Inferior parietal cortex (tissue), 1 donor: Measurements from ENCODE around the gene PDP2.
A peak's percentile ranks its signal among the peaks of the same experiment; 100 is the strongest.
"Not testable (repeated sequence)": the region's sequence is repeated elsewhere in the genome, so short reads cannot be mapped to it uniquely, and the experiment has no call there.

Experiments used
- DNase-seq: peaks from one replicate; pipeline ENCODE4 v3.0.0-alpha.2; 2016; ENCODE audit errors: extremely low spot score

The PDP2 gene

DNA sequence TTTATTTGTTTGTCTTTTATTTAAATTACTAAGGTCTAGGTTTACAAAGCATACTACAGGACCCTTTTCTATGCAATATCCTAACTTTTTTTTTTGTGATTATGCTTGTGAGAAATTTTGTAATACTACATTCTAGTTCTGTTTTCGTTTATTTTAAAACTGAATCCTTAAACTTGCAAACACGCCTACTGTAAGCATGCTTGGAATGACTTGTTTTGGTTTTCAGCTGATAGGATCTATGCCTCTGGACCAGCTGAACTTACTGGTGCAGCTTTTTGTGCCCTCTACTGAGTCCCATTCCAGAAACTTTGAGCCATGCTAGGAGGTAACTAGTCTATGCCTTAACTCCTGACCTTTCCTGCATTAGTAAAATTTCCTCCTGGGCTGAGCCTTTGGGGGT, 6.0 kb downstream of the PDP2 start:
- DNase-seq, result no peak

DNA sequence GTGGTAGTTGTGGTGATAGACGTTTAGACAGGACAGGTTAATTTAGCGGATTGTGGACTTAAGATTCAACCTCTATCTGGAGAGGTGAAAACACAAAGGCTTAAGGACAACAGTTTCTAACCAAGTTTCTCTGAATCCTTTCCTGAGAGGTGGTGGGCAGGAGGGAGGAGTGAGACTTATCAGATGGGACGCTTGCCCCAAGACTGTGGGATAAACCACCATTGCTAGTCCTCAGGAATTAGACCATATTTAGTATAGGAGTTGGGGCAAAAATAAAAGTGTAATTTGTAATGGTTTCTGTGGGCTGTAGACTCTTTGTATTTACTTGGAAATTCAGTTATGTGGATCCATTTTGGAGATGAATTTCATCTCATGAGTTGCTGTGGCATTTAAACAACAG, 6.6 kb downstream of the PDP2 start:
- DNase-seq, result no peak

DNA sequence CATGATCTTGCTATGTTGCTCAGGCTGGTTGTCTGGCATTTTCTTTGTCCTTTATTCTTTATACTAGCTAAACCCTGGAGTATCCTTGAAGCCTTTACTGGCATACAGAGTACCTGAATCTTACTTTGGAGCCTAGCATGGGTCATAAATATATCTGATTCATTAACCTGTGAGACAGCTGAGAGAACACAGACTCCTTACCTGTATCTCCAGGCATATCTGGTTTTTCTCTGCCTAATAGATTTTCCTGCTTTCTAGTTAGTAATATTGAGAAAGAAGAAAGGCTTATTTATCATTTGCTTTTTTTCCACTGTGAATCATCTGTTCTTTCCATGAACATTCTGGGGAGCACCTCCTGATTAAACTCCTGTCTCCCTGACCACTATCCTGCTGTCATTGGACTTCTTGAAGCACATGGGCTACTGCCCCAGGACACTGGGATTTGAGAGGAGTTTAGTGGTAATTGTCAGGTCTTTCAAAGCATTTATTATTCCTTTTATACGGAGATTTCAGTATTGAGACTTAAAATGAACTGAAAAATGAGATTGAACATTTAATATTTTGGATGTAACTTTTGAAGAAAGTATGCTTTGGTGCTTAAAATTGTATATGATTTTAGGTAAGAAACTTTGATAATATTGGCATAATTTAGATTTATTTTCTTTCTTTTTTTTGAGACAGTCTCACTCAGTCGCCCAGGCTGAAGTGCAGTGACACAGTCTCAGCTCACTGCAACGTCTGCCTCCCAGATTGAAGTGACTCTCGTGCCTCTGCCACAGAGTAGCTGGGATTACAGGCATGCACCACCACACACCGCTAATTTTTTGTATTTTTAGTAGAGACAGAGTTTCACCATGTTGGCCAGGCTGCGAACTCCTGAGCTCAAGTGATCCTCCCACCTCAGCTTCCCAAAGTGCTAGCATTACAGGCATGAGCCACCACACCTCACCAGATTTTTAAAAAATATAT, 8.6 kb downstream of the PDP2 start:
- no peak for DNase-seq

DNA sequence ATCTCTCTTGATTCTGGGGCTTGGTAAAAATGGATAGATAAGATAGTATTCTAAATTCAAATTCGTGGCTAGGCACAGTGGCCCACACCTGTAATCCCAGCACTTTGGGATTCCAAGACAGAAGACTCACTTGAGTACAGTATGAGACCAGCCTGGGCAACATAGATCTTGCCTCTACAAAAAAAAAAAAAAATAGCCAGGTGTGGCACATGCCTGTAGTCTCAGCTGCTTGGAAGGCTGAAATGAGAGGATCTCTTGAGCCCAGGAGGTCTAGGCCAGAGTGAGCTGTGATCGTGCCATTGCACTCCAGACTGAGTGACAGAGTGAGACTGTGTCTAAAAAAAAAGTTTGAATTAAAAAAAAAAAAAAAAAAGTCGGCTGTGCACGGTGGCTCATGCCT, 9.3 kb downstream of the PDP2 start:
- DNase-seq, result no peak

GRCh38 chr16:66890799-66891198, 10.5 kb downstream of the PDP2 start:
- DNase-seq, result no peak

GRCh38 chr16:66891360-66891759, 11.0 kb downstream of the PDP2 start:
- no peak for DNase-seq

- no peak for DNase-seq
Measured at GRCh38 chr16:66891797-66892196, 11.5 kb downstream of the PDP2 start.

- no peak for DNase-seq
Measured at GRCh38 chr16:66894055-66894454, 13.7 kb downstream of the PDP2 start.

- peak; percentile 80 for DNase-seq
Measured at GRCh38 chr16:66894948-66895688, 14.8 kb downstream of the PDP2 start.

DNA sequence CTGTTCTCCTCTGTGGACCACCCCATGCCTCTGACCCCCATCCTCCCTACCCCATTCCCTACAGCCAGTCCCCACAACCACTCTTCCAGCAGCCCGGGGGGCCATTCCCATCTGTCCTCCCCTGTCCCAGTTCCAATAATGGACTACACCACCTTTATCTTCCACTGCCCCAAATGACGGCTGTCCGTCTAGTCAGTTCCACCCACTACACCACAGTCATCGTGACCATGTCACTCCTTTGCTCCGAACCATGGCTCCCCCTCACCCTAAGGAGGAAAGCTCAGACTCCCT, 15.3 kb downstream of the PDP2 start:
- no peak for DNase-seq

DNA sequence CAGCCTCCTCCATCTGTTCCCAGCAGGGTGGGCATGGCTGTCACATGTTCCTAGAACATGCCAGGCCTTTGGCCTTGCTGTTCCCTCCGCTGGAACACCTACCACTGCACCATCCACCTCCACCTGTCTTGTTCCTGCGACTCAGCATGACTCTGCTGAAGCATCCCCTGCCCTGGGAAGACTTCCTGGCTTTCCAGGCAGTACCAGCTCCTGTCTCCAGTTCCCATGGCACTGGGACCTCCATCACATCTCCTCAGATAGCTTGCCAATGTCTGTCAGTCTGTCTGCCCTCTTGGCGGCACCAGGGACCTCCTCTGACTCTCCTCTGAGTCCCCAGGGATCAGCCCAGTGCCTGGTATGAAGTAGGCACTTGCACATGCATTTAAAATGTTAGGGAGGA, 15.7 kb downstream of the PDP2 start:
- no peak for DNase-seq

GRCh38 chr16:66896682-66897081, 16.4 kb downstream of the PDP2 start:
- not testable (repeated sequence) for DNase-seq

DNA sequence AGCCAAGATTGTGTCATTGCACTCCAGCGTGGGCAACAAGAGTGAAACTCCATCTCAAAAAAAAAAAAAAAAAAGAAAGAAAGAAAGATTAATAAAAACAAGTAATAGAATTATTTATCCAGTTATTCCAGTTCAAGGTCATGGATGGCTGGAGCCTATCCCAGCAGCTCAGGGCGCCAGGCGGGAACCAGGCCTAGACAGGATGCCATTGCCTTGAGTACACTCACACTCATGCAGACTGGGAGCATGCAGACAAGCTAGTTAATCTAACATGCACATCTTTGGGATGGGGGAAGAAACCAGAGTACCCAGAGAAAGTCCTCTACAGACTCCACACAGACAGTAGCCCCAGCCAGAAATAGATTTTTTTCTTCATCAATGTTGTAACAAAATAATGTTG, 17.9 kb downstream of the PDP2 start:
- no peak for DNase-seq

- DNase-seq, result no peak
Measured at GRCh38 chr16:66898933-66899309, 18.6 kb downstream of the PDP2 start.

DNA sequence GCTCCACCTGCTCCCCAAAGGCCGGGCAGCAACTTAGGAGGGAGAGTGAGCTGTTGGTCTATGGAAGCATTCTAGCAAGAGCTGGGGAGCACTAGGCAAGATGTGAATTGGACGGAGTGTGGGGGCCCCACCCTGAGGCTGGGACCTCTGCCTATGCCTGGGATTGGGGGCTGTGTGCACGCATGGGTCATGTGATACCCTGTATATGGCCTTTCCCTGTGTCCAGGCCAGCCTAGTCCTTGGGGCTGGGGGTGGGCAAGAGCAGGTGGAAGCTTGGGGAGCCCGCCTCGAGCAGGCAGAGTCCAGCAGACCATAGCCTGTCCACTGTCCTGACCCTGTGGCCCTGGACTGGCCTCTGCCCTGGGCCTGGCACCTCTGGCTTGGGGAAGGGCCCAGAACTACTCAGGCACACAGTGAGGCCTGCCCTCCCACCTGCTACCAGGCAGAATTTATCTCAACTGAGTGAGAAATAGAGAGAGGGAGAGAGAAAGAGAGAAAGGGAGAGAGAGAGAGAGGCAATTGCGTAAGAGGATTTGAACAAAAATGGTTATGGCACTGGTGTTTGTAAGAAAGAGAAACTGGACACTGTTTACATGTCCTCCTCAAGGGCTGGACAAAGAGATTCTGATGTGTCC, 19.1 kb downstream of the PDP2 start:
- DNase-seq, result no peak

- DNase-seq, result no peak
Measured at GRCh38 chr16:66899945-66900710, 19.8 kb downstream of the PDP2 start.

DNA sequence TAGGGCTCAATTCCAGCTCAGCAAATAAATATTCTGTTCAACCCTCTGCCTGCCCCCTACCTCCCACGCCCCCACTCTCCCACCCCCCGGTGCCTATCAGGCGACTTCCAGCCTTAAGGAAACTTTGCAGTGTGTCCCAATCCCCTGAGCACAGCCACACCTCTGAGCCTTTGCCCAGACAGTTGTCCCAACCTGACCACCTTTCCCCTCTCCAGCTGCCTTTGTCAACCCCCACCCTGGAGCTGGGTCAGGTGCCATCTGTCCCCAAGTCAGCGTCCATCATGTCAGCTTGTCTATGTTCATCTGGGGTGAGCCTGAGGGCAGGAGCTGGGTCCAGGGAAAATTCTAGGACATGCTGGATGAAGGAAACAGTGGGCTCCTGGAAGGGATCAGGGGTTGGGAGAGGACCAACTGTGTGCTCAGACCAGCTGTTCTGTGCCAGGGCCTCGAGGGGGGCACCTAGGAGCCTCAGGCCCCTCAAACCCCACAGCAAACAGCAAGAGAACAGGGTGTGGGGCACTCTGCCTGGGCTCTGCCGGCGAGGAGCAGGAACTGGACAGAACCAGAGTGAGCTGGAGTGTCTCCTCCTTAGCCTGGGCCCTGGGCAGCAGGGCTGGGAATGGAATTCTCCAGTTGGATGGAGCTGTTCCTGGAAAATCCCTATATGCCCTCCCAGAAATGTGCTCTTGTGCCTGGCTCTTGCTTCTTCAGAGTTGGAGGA, 20.6 kb downstream of the PDP2 start:
- no peak for DNase-seq

DNA sequence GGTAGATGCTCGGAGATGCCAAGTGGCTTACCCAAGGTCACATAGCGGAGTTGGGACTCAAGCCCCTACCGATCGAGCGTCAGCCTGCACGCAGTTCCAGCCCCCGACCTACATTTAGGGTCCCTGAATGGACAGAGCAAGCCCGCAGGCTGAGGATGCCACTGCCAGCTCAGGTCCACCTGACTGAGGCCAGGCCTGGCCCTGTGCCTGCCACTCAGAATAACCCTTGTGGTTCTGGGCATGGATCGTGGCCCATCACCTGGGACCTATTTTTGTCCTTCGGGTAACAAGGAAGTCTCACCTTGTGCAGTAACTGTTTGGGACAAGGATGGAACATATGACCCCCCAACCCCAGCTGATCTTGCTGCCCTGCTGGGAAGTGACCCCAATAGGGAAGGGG, 21.3 kb downstream of the PDP2 start:
- no peak for DNase-seq

- no peak for DNase-seq
Measured at GRCh38 chr16:66902648-66903543, 22.6 kb downstream of the PDP2 start.
